Liver (tissue), 9 donors: ENCODE measurements around the gene EFNA2. TPM values are rescaled to one million over a fixed set of nuclear protein-coding genes. Genes with fewer than 3 reads are reported as not detected.

Experiments
- DNase-seq: peaks from one replicate; pipeline ENCODE4 v3.0.0-alpha.2; 2017; ENCODE audit warnings: low spot score
- H3K27ac ChIP-seq, 2 donors: one replicate each; pipeline ENCODE4 v1.7.0; 2013; ENCODE audit warnings: inconsistent platforms in 2 of 2, low read length in 2 of 2, control low read depth in 1 of 2, low read depth in 1 of 2, mild to moderate bottlenecking in 1 of 2
- H3K27me3 ChIP-seq, 4 donors: one replicate each; pipeline versions ENCODE4 v1.6.1 to v1.7.0; 2013; ENCODE audit warnings: low read length in 3 of 4, inconsistent platforms in 1 of 4, mild to moderate bottlenecking in 1 of 4, moderate library complexity in 1 of 4; ENCODE audit not compliant: control insufficient read depth in 4 of 4, insufficient read depth in 4 of 4
- H3K36me3 ChIP-seq, 4 donors: one replicate each; pipeline versions ENCODE4 v1.6.1 to v1.7.0; 2013; ENCODE audit warnings: low read length in 3 of 4, mild to moderate bottlenecking in 3 of 4, low read depth in 1 of 4, moderate library complexity in 1 of 4; ENCODE audit not compliant: control insufficient read depth in 4 of 4, insufficient read depth in 3 of 4
- H3K4me1 ChIP-seq, 4 donors: one replicate each; pipeline versions ENCODE4 v1.6.1 to v1.7.0; 2013; ENCODE audit warnings: low read length in 3 of 4, mild to moderate bottlenecking in 3 of 4, moderate library complexity in 1 of 4; ENCODE audit not compliant: control insufficient read depth in 4 of 4, insufficient read depth in 4 of 4
- H3K4me3 ChIP-seq, 3 donors: one replicate each; pipeline versions ENCODE4 v1.6.1 to v1.7.0; 2013; ENCODE audit warnings: low read length in 3 of 3, control low read depth in 1 of 3, low read depth in 1 of 3, mild to moderate bottlenecking in 1 of 3
- H3K9ac ChIP-seq, 2 donors: one replicate each; pipeline ENCODE4 v1.7.0; 2013; ENCODE audit warnings: low read length in 2 of 2, mild to moderate bottlenecking in 2 of 2, moderate library complexity in 2 of 2, control low read depth in 1 of 2, low read depth in 1 of 2
- H3K9me3 ChIP-seq, 4 donors: one replicate each; pipeline versions ENCODE4 v1.6.1 to v1.7.0; 2013; ENCODE audit warnings: low read length in 3 of 4; ENCODE audit not compliant: control insufficient read depth in 4 of 4
- EGR1 ChIP-seq, 2 donors: IDR thresholded peaks; 2 replicates each; pipeline ENCODE4 v1.6.1; 2016 to 2018; ENCODE audit warnings: antibody characterized with exemption in 2 of 2, low read depth in 2 of 2
- FOXA1 ChIP-seq: IDR thresholded peaks from 2 replicates; pipeline ENCODE4 v1.6.1; 2016; ENCODE audit warnings: antibody characterized with exemption
- FOXA2 ChIP-seq: IDR thresholded peaks from 2 replicates; pipeline ENCODE4 v1.6.1; 2016; ENCODE audit warnings: antibody characterized with exemption
- GABPA ChIP-seq, 2 donors: IDR thresholded peaks in 1 of 2; conservative IDR thresholded peaks in 1 of 2; 2 replicates each; pipeline ENCODE4 v1.6.1; 2016; ENCODE audit warnings: antibody characterized with exemption in 2 of 2, mild to moderate bottlenecking in 1 of 2, moderate library complexity in 1 of 2
- HNF4A ChIP-seq, 2 donors: conservative IDR thresholded peaks; 2 replicates each; pipeline ENCODE4 v1.6.1; 2016; ENCODE audit warnings: antibody characterized with exemption in 2 of 2, mild to moderate bottlenecking in 2 of 2
- HNF4G ChIP-seq: IDR thresholded peaks from 2 replicates; pipeline ENCODE4 v1.6.1; 2016; ENCODE audit warnings: antibody characterized with exemption
- JUND ChIP-seq, 2 donors: IDR thresholded peaks; 2 replicates each; pipeline ENCODE4 v1.6.1; 2016; ENCODE audit warnings: antibody characterized with exemption in 2 of 2
- NR2F2 ChIP-seq: IDR thresholded peaks from 2 replicates; pipeline ENCODE4 v1.6.1; 2016; ENCODE audit warnings: antibody characterized with exemption
- RAD21 ChIP-seq, 2 donors: IDR thresholded peaks; 2 replicates each; pipeline ENCODE4 v1.6.1; 2016; ENCODE audit warnings: antibody characterized with exemption in 2 of 2, mild to moderate bottlenecking in 2 of 2
- RXRA ChIP-seq, 2 donors: IDR thresholded peaks; 2 replicates each; pipeline ENCODE4 v1.6.1; 2017 to 2018; ENCODE audit warnings: antibody characterized with exemption in 2 of 2, mild to moderate bottlenecking in 1 of 2
- SP1 ChIP-seq: IDR thresholded peaks from 2 replicates; pipeline ENCODE4 v1.6.1; 2018; ENCODE audit warnings: antibody characterized with exemption, mild to moderate bottlenecking
- TAF1 ChIP-seq: conservative IDR thresholded peaks from 2 replicates; pipeline ENCODE4 v1.6.1; 2016; ENCODE audit warnings: antibody characterized with exemption, mild to moderate bottlenecking
- YY1 ChIP-seq: IDR thresholded peaks from 2 replicates; pipeline ENCODE4 v1.6.1; 2016; ENCODE audit warnings: antibody characterized with exemption, mild to moderate bottlenecking
- WGBS: extraction: QIAGEN DNeasy Blood & Tissue Kit; methylation state at CpG from one replicate; pipeline ENCODE4 v1.1.7; 2013; 5-methylcytosine and 5-hydroxymethylcytosine counted together
- polyA plus RNA-seq, 2 donors: library from polyadenylated mRNA; stranded (reverse) in 1 of 2; unstranded in 1 of 2; fragments of 200-250 nt in 1 of 2; fragments of >200 nt in 1 of 2; fragmentation: Nextera tagmentation in 1 of 2; extraction: Ambion mirVana in 1 of 2; gene quantifications; one replicate each; pipeline versions ENCODE4 v1.2.1 to v1.2.3, GENCODE V29; 2013 to 2015
- total RNA-seq, 2 donors: library from RNA; depleted of rRNA; stranded (reverse); fragments of >200 nt; gene quantifications; one replicate each; pipeline ENCODE4 v1.2.3, GENCODE V29; 2014
- TF ChIP-seq, protein P1 (sequence below): IDR thresholded peaks from 2 replicates; pipeline ENCODE4 v1.6.1; 2016; ENCODE audit warnings: antibody characterized with exemption, mild to moderate bottlenecking
- TF ChIP-seq, protein P2 (sequence below): IDR thresholded peaks from 2 replicates; pipeline ENCODE4 v1.6.1; 2016; ENCODE audit warnings: antibody characterized with exemption
- TF ChIP-seq, protein P3 (sequence below): IDR thresholded peaks from 2 replicates; pipeline ENCODE4 v1.6.1; 2016; ENCODE audit warnings: antibody characterized with exemption
- TF ChIP-seq, protein P4 (sequence below): IDR thresholded peaks from 2 replicates; pipeline ENCODE4 v1.6.1; 2016; ENCODE audit warnings: antibody characterized with exemption
- TF ChIP-seq, protein P5 (sequence below): fragments of 150-350 bp; IDR thresholded peaks from 2 replicates; pipeline ENCODE4 v1.5.1; 2017; ENCODE audit warnings: improper control_type of control experiment, low read depth, low read length; ENCODE audit not compliant: missing input control
- donor health status: healthy.
- donor health status: healthy.
- donor health status: healthy.
- donor health status: healthy.
- donor health status: healthy.

Gene EFNA2
- total and polyA plus RNA-seq, 4 donors = 0.98 to 9.8 (median 4.3) TPM

DNA sequence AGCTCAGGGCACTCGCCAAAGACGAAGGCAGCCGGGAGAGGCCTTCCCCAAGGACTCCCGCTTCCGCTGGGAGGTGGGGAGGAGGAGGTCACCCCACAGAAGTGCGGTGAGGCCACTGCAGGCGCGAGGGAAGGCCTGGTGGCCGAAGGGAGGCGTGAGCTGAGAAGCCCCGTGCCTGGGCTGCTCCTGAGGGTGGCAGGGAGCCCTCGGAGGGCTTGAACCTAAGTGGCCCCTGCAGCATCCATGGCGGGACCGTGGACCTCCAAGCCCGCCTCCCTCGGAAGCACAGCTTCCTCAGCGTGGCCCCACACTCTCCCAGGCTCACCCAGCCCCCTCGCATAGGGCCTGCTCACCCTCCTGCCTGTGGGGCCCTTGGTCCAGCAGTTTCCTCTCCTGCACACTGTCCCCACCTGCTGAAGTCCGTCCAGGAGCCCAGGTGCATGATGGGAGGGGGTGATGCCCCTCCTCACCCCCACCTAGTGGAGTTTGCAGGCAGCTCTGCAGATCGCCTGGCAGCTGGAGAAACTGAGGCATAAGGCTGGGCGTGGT, 25.9 kb downstream of the EFNA2 start:
- Histone ChIP-seq H3K4me3 (no peak overlapping the region), H3K4me1 (peaks cover 0 to 7% (median 3%) of the 10 kb centered on the region in 4 donors), H3K9me3 (no peaks in the 10 kb centered on the region), H3K36me3 (no peaks in the 10 kb centered on the region), H3K9ac (no peak overlapping the region), H3K27me3 (peaks cover 0 to 2% (median 0%) of the 10 kb centered on the region in 4 donors), H3K27ac (no peak overlapping the region)
- TF ChIP-seq, protein P1, sequence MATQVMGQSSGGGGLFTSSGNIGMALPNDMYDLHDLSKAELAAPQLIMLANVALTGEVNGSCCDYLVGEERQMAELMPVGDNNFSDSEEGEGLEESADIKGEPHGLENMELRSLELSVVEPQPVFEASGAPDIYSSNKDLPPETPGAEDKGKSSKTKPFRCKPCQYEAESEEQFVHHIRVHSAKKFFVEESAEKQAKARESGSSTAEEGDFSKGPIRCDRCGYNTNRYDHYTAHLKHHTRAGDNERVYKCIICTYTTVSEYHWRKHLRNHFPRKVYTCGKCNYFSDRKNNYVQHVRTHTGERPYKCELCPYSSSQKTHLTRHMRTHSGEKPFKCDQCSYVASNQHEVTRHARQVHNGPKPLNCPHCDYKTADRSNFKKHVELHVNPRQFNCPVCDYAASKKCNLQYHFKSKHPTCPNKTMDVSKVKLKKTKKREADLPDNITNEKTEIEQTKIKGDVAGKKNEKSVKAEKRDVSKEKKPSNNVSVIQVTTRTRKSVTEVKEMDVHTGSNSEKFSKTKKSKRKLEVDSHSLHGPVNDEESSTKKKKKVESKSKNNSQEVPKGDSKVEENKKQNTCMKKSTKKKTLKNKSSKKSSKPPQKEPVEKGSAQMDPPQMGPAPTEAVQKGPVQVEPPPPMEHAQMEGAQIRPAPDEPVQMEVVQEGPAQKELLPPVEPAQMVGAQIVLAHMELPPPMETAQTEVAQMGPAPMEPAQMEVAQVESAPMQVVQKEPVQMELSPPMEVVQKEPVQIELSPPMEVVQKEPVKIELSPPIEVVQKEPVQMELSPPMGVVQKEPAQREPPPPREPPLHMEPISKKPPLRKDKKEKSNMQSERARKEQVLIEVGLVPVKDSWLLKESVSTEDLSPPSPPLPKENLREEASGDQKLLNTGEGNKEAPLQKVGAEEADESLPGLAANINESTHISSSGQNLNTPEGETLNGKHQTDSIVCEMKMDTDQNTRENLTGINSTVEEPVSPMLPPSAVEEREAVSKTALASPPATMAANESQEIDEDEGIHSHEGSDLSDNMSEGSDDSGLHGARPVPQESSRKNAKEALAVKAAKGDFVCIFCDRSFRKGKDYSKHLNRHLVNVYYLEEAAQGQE = no peak
- TF ChIP-seq, protein P2, sequence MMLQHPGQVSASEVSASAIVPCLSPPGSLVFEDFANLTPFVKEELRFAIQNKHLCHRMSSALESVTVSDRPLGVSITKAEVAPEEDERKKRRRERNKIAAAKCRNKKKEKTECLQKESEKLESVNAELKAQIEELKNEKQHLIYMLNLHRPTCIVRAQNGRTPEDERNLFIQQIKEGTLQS = no peak
- TF ChIP-seq JUND (IDR thresholded peaks at IDR 0.05) = no peak
- TF ChIP-seq RXRA (IDR thresholded peaks at IDR 0.05) = no peak
- TF ChIP-seq NR2F2 = no peak
- no peak for TF ChIP-seq FOXA2
- no peak for TF ChIP-seq YY1
- no peak for TF ChIP-seq EGR1 (IDR thresholded peaks at IDR 0.05; ENCODE audit: low read depth in 2 of 2)
- no peak for TF ChIP-seq TAF1
- no peak for TF ChIP-seq SP1
- TF ChIP-seq, protein P3, sequence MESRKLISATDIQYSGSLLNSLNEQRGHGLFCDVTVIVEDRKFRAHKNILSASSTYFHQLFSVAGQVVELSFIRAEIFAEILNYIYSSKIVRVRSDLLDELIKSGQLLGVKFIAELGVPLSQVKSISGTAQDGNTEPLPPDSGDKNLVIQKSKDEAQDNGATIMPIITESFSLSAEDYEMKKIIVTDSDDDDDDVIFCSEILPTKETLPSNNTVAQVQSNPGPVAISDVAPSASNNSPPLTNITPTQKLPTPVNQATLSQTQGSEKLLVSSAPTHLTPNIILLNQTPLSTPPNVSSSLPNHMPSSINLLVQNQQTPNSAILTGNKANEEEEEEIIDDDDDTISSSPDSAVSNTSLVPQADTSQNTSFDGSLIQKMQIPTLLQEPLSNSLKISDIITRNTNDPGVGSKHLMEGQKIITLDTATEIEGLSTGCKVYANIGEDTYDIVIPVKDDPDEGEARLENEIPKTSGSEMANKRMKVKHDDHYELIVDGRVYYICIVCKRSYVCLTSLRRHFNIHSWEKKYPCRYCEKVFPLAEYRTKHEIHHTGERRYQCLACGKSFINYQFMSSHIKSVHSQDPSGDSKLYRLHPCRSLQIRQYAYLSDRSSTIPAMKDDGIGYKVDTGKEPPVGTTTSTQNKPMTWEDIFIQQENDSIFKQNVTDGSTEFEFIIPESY = no peak
- TF ChIP-seq FOXA1 = no peak
- TF ChIP-seq HNF4G = no peak
- TF ChIP-seq, protein P4, sequence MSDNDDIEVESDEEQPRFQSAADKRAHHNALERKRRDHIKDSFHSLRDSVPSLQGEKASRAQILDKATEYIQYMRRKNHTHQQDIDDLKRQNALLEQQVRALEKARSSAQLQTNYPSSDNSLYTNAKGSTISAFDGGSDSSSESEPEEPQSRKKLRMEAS = no peak
- no peak for TF ChIP-seq GABPA (IDR thresholded peaks at IDR 0.05 in 1 of 2, conservative IDR thresholded peaks at IDR 0.05 in 1 of 2)
- TF ChIP-seq, protein P5, sequence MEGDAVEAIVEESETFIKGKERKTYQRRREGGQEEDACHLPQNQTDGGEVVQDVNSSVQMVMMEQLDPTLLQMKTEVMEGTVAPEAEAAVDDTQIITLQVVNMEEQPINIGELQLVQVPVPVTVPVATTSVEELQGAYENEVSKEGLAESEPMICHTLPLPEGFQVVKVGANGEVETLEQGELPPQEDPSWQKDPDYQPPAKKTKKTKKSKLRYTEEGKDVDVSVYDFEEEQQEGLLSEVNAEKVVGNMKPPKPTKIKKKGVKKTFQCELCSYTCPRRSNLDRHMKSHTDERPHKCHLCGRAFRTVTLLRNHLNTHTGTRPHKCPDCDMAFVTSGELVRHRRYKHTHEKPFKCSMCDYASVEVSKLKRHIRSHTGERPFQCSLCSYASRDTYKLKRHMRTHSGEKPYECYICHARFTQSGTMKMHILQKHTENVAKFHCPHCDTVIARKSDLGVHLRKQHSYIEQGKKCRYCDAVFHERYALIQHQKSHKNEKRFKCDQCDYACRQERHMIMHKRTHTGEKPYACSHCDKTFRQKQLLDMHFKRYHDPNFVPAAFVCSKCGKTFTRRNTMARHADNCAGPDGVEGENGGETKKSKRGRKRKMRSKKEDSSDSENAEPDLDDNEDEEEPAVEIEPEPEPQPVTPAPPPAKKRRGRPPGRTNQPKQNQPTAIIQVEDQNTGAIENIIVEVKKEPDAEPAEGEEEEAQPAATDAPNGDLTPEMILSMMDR = no peak
- TF ChIP-seq RAD21 (IDR thresholded peaks at IDR 0.05) = no peak
- TF ChIP-seq HNF4A (conservative IDR thresholded peaks at IDR 0.05) = no peak
- 71% methylated on average over 21 of the region's 21 CpGs for WGBS
- no peak for DNase-seq
